HCT116 (cell line): ENCODE measurements around the gene SLC25A48. TPM values are rescaled to one million over a fixed set of nuclear protein-coding genes. Genes with fewer than 3 reads are reported as not detected.

Source experiments
- ATAC-seq: fragments of 200-7000 bp; cut with Tn5 transposase; 2 replicates; pipeline ENCODE4 v1.9.1; 2020; ENCODE audit warnings: mild to moderate bottlenecking, moderate library complexity
- BruUV-seq: library from RNA; stranded (reverse); fragments of 400-500 nt; replicated peaks from 2 replicates; lab custom pipeline; 2021; lab: Mats Ljungman, UMichigan
- CTCF ChIA-PET: fragments of 300-600 bp; sonication (Branson Sonifier 250); formaldehyde crosslinking; loops from one replicate; lab custom pipeline; 2021; ENCODE audit warnings: antibody characterized with exemption; lab: Charles Lee
- POLR2A ChIA-PET: fragments of 300-600, 350-600 bp; sonication (Branson Sonifier 250); formaldehyde crosslinking; loops from one replicate; lab custom pipeline; 2021; ENCODE audit warnings: antibody characterized with exemption; lab: Charles Lee
- RAD21 ChIA-PET, 2 experiments: fragments of 300-600 bp; sonication (Branson Sonifier 250); formaldehyde crosslinking; loops; one replicate each; lab custom pipeline; 2023; ENCODE audit warnings: low total read pairs in 2 of 2; ENCODE audit not compliant: uncharacterized antibody in 2 of 2, unreplicated experiment in 2 of 2, low non-redundant PET in 1 of 2; lab: Charles Lee
- DNase-seq: peaks from one replicate; pipeline ENCODE4 v3.0.0-alpha.2; 2010; ENCODE audit warnings: low read depth, low spot score
- H2AFZ ChIP-seq: fragments of 200-600 bp; shearing (Covaris generic), sonication (generic); 2 replicates; pipeline ENCODE4 v1.6.1; 2017; ENCODE audit warnings: low read depth, mixed run types, mixed read lengths, antibody characterized with exemption, low read length; ENCODE audit not compliant: poor library complexity, severe bottlenecking
- H3K27ac ChIP-seq: 2 replicates; pipeline ENCODE4 v1.5.1; 2012; ENCODE audit warnings: low read depth, low read length
- H3K27me3 ChIP-seq: fragments of 200-600 bp; sonication (generic); 2 replicates; pipeline ENCODE4 v1.6.1; 2016; ENCODE audit warnings: mixed run types, low read length, mixed read lengths; ENCODE audit not compliant: insufficient read depth
- H3K36me3 ChIP-seq, 2 experiments: fragments of 200-500 bp in 1 of 2; fragments of 200-600 bp in 1 of 2; sonication (Bioruptor generic) in 1 of 2; sonication (generic) in 1 of 2; 2 replicates each; pipeline versions ENCODE4 v1.5.1 to v1.6.1; 2014 to 2016; ENCODE audit warnings: low read length in 2 of 2, inconsistent platforms in 1 of 2, mixed read lengths in 1 of 2, mixed run types in 1 of 2; ENCODE audit not compliant: insufficient read depth in 2 of 2, control insufficient read depth in 1 of 2
- H3K4me1 ChIP-seq, 2 experiments: fragments of 200-600 bp in 1 of 2; sonication (generic) in 1 of 2; 2 replicates each; pipeline versions ENCODE4 v1.5.1 to v1.6.1; 2012 to 2017; ENCODE audit warnings: low read length in 2 of 2, inconsistent platforms in 1 of 2, mild to moderate bottlenecking in 1 of 2, mixed read lengths in 1 of 2, mixed run types in 1 of 2, moderate library complexity in 1 of 2; ENCODE audit not compliant: insufficient read depth in 2 of 2, control insufficient read depth in 1 of 2
- H3K4me2 ChIP-seq: fragments of 200-600 bp; sonication (generic); 2 replicates; pipeline ENCODE4 v1.6.1; 2017; ENCODE audit warnings: mixed run types, low read length, mixed read lengths
- H3K4me3 ChIP-seq, 2 experiments: fragments of 200-600 bp in 1 of 2; sonication (generic) in 1 of 2; replicated peaks in 1 of 2; 2 replicates each; pipeline ENCODE4 v1.5.1; 2011 to 2016; ENCODE audit warnings: low read length in 2 of 2, control low read depth in 1 of 2, low read depth in 1 of 2, mild to moderate bottlenecking in 1 of 2, mixed read lengths in 1 of 2, mixed run types in 1 of 2
- H3K79me2 ChIP-seq: fragments of 200-600 bp; sonication (generic); 2 replicates; pipeline ENCODE4 v1.6.1; 2017; ENCODE audit warnings: mild to moderate bottlenecking, mixed run types, low read length, moderate library complexity, mixed read lengths; ENCODE audit not compliant: insufficient read depth
- H3K9ac ChIP-seq: fragments of 200-600 bp; sonication (generic); 2 replicates; pipeline ENCODE4 v1.6.1; 2016; ENCODE audit warnings: low read length, mixed read lengths
- H3K9me2 ChIP-seq: fragments of 200-600 bp; sonication (generic), shearing (Covaris generic); 2 replicates; pipeline ENCODE4 v1.6.1; 2017; ENCODE audit warnings: mixed run types, mild to moderate bottlenecking, moderate library complexity; ENCODE audit not compliant: insufficient read depth
- H3K9me3 ChIP-seq, 2 experiments: fragments of 200-500 bp in 1 of 2; fragments of 200-600 bp in 1 of 2; sonication (Bioruptor generic) in 1 of 2; sonication (generic) in 1 of 2; 2 replicates each; pipeline ENCODE4 v1.6.1; 2014 to 2017; ENCODE audit warnings: low read length in 2 of 2, mixed read lengths in 2 of 2, inconsistent platforms in 1 of 2, low read depth in 1 of 2, mild to moderate bottlenecking in 1 of 2, mixed run types in 1 of 2, moderate library complexity in 1 of 2; ENCODE audit not compliant: control insufficient read depth in 1 of 2, insufficient read depth in 1 of 2
- H4K20me1 ChIP-seq: fragments of 200-600 bp; sonication (generic), shearing (Covaris generic); 2 replicates; pipeline ENCODE4 v1.6.1; 2017; ENCODE audit warnings: mixed run types, mild to moderate bottlenecking, moderate library complexity; ENCODE audit not compliant: insufficient read depth
- CBX3 ChIP-seq: IDR thresholded peaks from 2 replicates; pipeline ENCODE4 v1.6.1; 2012; ENCODE audit warnings: low read depth
- CEBPB ChIP-seq: IDR thresholded peaks from 2 replicates; pipeline ENCODE4 v1.6.1; 2012; ENCODE audit warnings: low read depth
- CTCF ChIP-seq, 3 experiments: fragments of 200-600 bp in 1 of 3; sonication (generic) in 1 of 3; IDR thresholded peaks in 2 of 3; conservative IDR thresholded peaks in 1 of 3; 2 replicates each; pipeline ENCODE4 v1.5.1; 2012 to 2017; ENCODE audit warnings: low read depth in 2 of 3, low read length in 2 of 3, antibody characterized with exemption in 1 of 3, borderline replicate concordance in 1 of 3, control low read depth in 1 of 3, mild to moderate bottlenecking in 1 of 3, mixed read lengths in 1 of 3, mixed run types in 1 of 3, moderate library complexity in 1 of 3; ENCODE audit not compliant: insufficient read depth in 1 of 3
- EZH2 ChIP-seq: fragments of 200-600 bp; sonication (generic); IDR thresholded peaks from 2 replicates; pipeline ENCODE4 v1.6.1; 2017; ENCODE audit warnings: antibody characterized with exemption, mixed run types
- SIN3A ChIP-seq: IDR thresholded peaks from 2 replicates; pipeline ENCODE4 v1.6.1; 2012; ENCODE audit warnings: low read depth
- SP1 ChIP-seq: IDR thresholded peaks from 2 replicates; pipeline ENCODE4 v1.6.1; 2012; ENCODE audit warnings: low read depth
- TCF7L2 ChIP-seq: IDR thresholded peaks from 2 replicates; pipeline ENCODE4 v1.7.0; 2011; ENCODE audit warnings: borderline replicate concordance, inconsistent platforms; ENCODE audit not compliant: insufficient read depth, insufficient read length; ENCODE audit errors: extremely low read depth
- YY1 ChIP-seq: IDR thresholded peaks from 2 replicates; pipeline ENCODE4 v1.6.1; 2011; ENCODE audit warnings: low read length, low read depth, moderate library complexity, mild to moderate bottlenecking; ENCODE audit not compliant: insufficient replicate concordance; ENCODE audit errors: extremely low read depth
- ZBTB33 ChIP-seq: IDR thresholded peaks from 2 replicates; pipeline ENCODE4 v1.6.1; 2011; ENCODE audit warnings: mild to moderate bottlenecking, low read length, moderate library complexity; ENCODE audit not compliant: insufficient replicate concordance; ENCODE audit errors: extremely low read depth
- intact Hi-C: fragments of 100-400 bp; cut with micrococcal nuclease; formaldehyde crosslinking; loops from 2 replicates; pipeline ENCODE4 v1.10.0; 2022
- total RNA-seq: library from RNA; stranded (reverse); gene quantifications from one replicate; pipeline ENCODE4 v1.2.1, GENCODE V29; 2021; ENCODE audit not compliant: unreplicated experiment

Gene SLC25A48
- total RNA-seq, 1 experiment from 2014 or later, result 2.8 TPM

GRCh38 chr5:135887881-135888614 is 53.6 kb downstream of the SLC25A48 start:
- Histone ChIP-seq H2AFZ (no peak overlapping the region), H4K20me1 (no peaks in the 10 kb centered on the region), H3K9ac (no peak overlapping the region), H3K79me2 (no peaks in the 10 kb centered on the region), H3K4me1 (peaks cover 6 to 12% of the 10 kb centered on the region in 2 experiments; a peak in 3 of 4 replicates), H3K4me2 (peak overlapping the region; percentile 50), H3K9me2 (no peaks in the 10 kb centered on the region), H3K27ac (no peak overlapping the region), H3K9me3 (no peaks in the 10 kb centered on the region), H3K36me3 (no peaks in the 10 kb centered on the region), H3K4me3 (no peak overlapping the region), H3K27me3 (no peaks in the 10 kb centered on the region)
- intact Hi-C loops, result loop anchor here (1.0 to 2.0 kb wide), 5 partner anchors 174 to 537 kb away; no protein-coding TSS in a partner anchor
- CTCF ChIA-PET, result interaction anchor here (0.8 to 1.5 kb wide), 5 partner anchors 170 to 334 kb away, joined by 3 to 7 read pairs (median 3); no protein-coding TSS in a partner anchor
- BruUV-seq, result no TSS peak
- no peak for DNase-seq
- TF ChIP-seq ZBTB33, result no peak
- no peak for TF ChIP-seq SP1
- no peak for TF ChIP-seq SIN3A
- TF ChIP-seq EZH2, result no peak
- no peak for TF ChIP-seq TCF7L2
- RAD21 ChIA-PET, result no interaction called here
- POLR2A ChIA-PET, result no interaction called here
- peak; percentile 56 for ATAC-seq

- Histone ChIP-seq H4K20me1 (no peaks in the 10 kb centered on the region), H3K79me2 (no peaks in the 10 kb centered on the region), H3K36me3 (no peaks in the 10 kb centered on the region), H3K9ac (no peak overlapping the region), H3K27ac (no peak overlapping the region), H3K4me3 (no peak overlapping the region), H3K4me2 (no peak overlapping the region), H3K9me3 (no peaks in the 10 kb centered on the region), H3K9me2 (no peaks in the 10 kb centered on the region), H3K4me1 (peaks cover 6 to 12% of the 10 kb centered on the region in 2 experiments; a peak in 3 of 4 replicates), H3K27me3 (no peaks in the 10 kb centered on the region), H2AFZ (no peak overlapping the region)
- ChIA-PET CTCF (interaction anchor here (1.6 kb wide), 1 partner anchor 57 kb away, joined by 3 read pairs; no protein-coding TSS in a partner anchor), RAD21 (no interaction called here), POLR2A (no interaction called here)
- DNase-seq (no peak), ATAC-seq (no peak)
- intact Hi-C loops, result no loop called here
- no TSS peak for BruUV-seq
- no peak for TF ChIP-seq CBX3
- no peak for TF ChIP-seq YY1
- TF ChIP-seq CEBPB, result no peak
- TF ChIP-seq ZBTB33, result no peak
- TF ChIP-seq CTCF (IDR thresholded peaks at IDR 0.05 in 2 of 3, conservative IDR thresholded peaks at IDR 0.05 in 1 of 3; ENCODE audit: borderline replicate concordance in 1 of 3, insufficient read depth in 1 of 3, low read depth in 2 of 3, low read length in 2 of 3), result no peak
Observed at GRCh38 chr5:135890296-135890695, 55.8 kb downstream of the SLC25A48 start.
